Liver (tissue), 2 donors: Measurements from ENCODE around the gene NOD1.
"Not testable (repeated sequence)": the region's sequence is repeated elsewhere in the genome, so short reads cannot be mapped to it uniquely, and the experiment has no call there.

Source experiments
- CTCF ChIP-seq: fragments of 150-350 bp; IDR thresholded peaks from 2 replicates; pipeline ENCODE4 v1.5.1; 2017; ENCODE audit warnings: improper control_type of control experiment, low read depth, low read length; ENCODE audit not compliant: missing input control
- REST ChIP-seq: IDR thresholded peaks from 2 replicates; pipeline ENCODE4 v1.6.1; 2016; ENCODE audit warnings: antibody characterized with exemption, mild to moderate bottlenecking
- TF ChIP-seq, protein P1 (sequence below): IDR thresholded peaks from 2 replicates; pipeline ENCODE4 v1.6.1; 2016; ENCODE audit warnings: antibody characterized with exemption
- donor health status: healthy.

GRCh38 chr7:30527297-30527696 is 48.7 kb upstream of the NOD1 start:
- TF ChIP-seq CTCF, REST: not testable (repeated sequence)
- TF ChIP-seq, protein P1, sequence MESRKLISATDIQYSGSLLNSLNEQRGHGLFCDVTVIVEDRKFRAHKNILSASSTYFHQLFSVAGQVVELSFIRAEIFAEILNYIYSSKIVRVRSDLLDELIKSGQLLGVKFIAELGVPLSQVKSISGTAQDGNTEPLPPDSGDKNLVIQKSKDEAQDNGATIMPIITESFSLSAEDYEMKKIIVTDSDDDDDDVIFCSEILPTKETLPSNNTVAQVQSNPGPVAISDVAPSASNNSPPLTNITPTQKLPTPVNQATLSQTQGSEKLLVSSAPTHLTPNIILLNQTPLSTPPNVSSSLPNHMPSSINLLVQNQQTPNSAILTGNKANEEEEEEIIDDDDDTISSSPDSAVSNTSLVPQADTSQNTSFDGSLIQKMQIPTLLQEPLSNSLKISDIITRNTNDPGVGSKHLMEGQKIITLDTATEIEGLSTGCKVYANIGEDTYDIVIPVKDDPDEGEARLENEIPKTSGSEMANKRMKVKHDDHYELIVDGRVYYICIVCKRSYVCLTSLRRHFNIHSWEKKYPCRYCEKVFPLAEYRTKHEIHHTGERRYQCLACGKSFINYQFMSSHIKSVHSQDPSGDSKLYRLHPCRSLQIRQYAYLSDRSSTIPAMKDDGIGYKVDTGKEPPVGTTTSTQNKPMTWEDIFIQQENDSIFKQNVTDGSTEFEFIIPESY: not testable (repeated sequence)
